KOPT-K1 (cell line): ENCODE data around the gene PANK1.
"Not testable (repeated sequence)": the region's sequence is repeated elsewhere in the genome, so short reads cannot be mapped to it uniquely, and the experiment has no call there.

Experiments used
- H3K27ac ChIP-seq: fragments of 200-600 bp; sonication (generic); 2 replicates; pipeline ENCODE4 v1.5.1; 2016; ENCODE audit warnings: antibody characterized with exemption, mild to moderate bottlenecking, low read depth, low read length; ENCODE audit not compliant: poor library complexity, severe bottlenecking
- H3K36me3 ChIP-seq: fragments of 200-600 bp; sonication (generic); 2 replicates; pipeline ENCODE4 v1.5.1; 2017; ENCODE audit warnings: antibody characterized with exemption, mild to moderate bottlenecking, low read length, moderate library complexity; ENCODE audit not compliant: insufficient read depth
- H3K9me3 ChIP-seq: fragments of 200-600 bp; sonication (generic); 2 replicates; pipeline ENCODE4 v1.5.1; 2017; ENCODE audit warnings: antibody characterized with exemption, low read length, mild to moderate bottlenecking; ENCODE audit not compliant: insufficient read depth, poor library complexity, severe bottlenecking

The PANK1 gene

GRCh38 chr10:89554433-89554832 lies 90.6 kb downstream of the PANK1 start:
- no peaks in the 10 kb centered on the region for H3K36me3 ChIP-seq

DNA sequence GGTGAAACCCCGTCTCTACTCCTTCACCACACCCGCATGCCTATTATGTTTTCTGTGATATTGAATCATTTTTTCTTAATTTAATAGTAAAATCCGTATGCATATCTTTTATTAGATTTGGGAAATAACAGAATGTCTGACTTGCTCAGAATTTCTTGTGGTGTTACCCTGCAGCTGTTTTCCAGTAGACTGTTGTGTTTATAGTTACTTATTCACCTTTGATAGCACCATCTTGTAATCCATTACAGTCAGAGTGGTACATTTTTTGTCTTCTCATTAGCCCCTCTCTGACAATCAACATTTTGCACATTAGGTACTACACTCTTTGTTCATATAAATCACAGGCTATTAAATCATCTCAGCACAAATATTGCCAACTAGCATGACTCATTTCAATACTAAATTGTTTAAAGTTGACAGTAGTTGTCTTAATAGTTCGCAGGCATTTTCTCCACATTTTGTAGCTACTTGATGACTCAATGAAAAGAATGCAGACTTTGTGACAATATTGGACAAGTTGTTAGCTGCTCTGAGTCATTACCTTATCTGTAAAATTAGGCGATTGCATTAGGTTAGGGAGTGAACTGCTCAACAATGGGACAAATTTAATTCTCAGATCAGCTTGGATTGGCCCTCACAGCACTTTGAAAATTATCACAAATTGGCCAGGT lies 91.8 kb downstream of the PANK1 start:
- no peaks in the 10 kb centered on the region for H3K36me3 ChIP-seq
- no peaks in the 10 kb centered on the region for H3K9me3 ChIP-seq
- no peak overlapping the region for H3K27ac ChIP-seq

More at GRCh38 chr10:89554433-89554832, 90.6 kb downstream of the PANK1 start:
- Histone ChIP-seq H3K9me3 (no peaks in the 10 kb centered on the region), H3K27ac (no peak overlapping the region)

- no peaks in the 10 kb centered on the region for H3K9me3 ChIP-seq
- no peak overlapping the region for H3K27ac ChIP-seq
- no peaks in the 10 kb centered on the region for H3K36me3 ChIP-seq
These were observed 92.8 kb downstream of the PANK1 start for GRCh38 chr10:89552213-89552612.

DNA sequence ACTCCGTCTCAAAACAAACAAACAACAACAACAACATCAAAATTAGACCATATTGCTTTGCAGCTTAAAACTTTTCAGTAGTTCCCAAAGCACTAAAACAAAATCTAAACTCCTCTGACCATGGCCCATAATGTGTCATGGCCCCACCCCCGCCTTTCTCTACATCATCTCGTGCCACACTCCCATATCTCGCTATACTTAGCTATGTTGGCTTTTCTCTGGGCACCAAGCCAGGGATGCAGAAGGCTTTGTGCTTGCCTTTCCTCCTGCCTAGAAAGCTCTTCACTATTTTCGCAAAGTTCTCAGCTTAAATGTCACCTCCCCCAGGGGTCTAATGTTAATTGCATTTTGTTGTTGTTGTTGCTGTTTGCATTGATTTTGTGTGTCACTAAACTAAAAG lies 94.5 kb downstream of the PANK1 start:
- no peaks in the 10 kb centered on the region for H3K9me3 ChIP-seq

GRCh38 chr10:89549510-89549909 lies 95.5 kb downstream of the PANK1 start:
- Histone ChIP-seq H3K9me3 (no peaks in the 10 kb centered on the region), H3K36me3 (no peaks in the 10 kb centered on the region), H3K27ac (no peak overlapping the region)

More for the DNA sequence above, 94.5 kb downstream of the PANK1 start:
- no peaks in the 10 kb centered on the region for H3K36me3 ChIP-seq
- H3K27ac ChIP-seq, result no peak overlapping the region

- no peaks in the 10 kb centered on the region for H3K36me3 ChIP-seq
- no peaks in the 10 kb centered on the region for H3K9me3 ChIP-seq
- no peak overlapping the region for H3K27ac ChIP-seq
These were observed 96.4 kb downstream of the PANK1 start for GRCh38 chr10:89548673-89549072.

- no peaks in the 10 kb centered on the region for H3K9me3 ChIP-seq
- H3K36me3 ChIP-seq, result no peaks in the 10 kb centered on the region
- no peak overlapping the region for H3K27ac ChIP-seq
These were observed 97.1 kb downstream of the PANK1 start for GRCh38 chr10:89547853-89548513.

DNA sequence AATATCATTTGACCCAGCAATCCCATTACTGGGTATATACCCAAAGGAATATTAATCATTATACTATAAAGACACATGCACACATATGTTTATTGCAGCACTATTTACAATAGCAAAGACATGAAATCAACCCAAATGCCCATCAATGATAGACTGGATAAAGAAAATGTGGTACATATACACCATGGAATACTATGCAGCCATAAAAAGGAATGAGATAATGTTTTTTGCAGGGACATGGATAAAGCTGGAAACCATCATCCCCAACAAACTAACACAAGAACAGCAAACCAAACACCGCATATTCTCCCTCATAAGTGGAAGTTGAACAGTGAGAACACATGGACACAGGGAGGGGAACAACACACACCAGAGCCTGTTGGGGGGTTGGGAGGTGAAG lies 98.4 kb downstream of the PANK1 start:
- not testable (repeated sequence) for H3K36me3 ChIP-seq, H3K27ac ChIP-seq, H3K9me3 ChIP-seq

GRCh38 chr10:89543841-89544240 lies 101.2 kb downstream of the PANK1 start:
- Histone ChIP-seq H3K36me3 (no peaks in the 10 kb centered on the region), H3K27ac (no peak overlapping the region), H3K9me3 (no peaks in the 10 kb centered on the region)

- no peak overlapping the region for H3K27ac ChIP-seq
- H3K9me3 ChIP-seq, result no peaks in the 10 kb centered on the region
- H3K36me3 ChIP-seq, result no peaks in the 10 kb centered on the region
These were observed 104.6 kb downstream of the PANK1 start for GRCh38 chr10:89540420-89540949.

- Histone ChIP-seq H3K9me3 (no peaks in the 10 kb centered on the region), H3K27ac (no peak overlapping the region), H3K36me3 (no peaks in the 10 kb centered on the region)
These were observed 107.7 kb downstream of the PANK1 start for GRCh38 chr10:89537364-89537763.

- no peaks in the 10 kb centered on the region for H3K36me3 ChIP-seq
- no peak overlapping the region for H3K27ac ChIP-seq
- no peaks in the 10 kb centered on the region for H3K9me3 ChIP-seq
These were observed 109.1 kb downstream of the PANK1 start for GRCh38 chr10:89536013-89536354.

- Histone ChIP-seq H3K36me3 (no peaks in the 10 kb centered on the region), H3K27ac (no peak within 1 kb of the TSS), H3K9me3 (no peaks in the 10 kb centered on the region)
These were observed 109.7 kb downstream of the PANK1 start, which contains the start of gene SLC16A12 for GRCh38 chr10:89535171-89536012. SLC16A12 (minus strand) TSS chr10:89535594; CDS start chr10:89462578, 73,016 bp downstream.

DNA sequence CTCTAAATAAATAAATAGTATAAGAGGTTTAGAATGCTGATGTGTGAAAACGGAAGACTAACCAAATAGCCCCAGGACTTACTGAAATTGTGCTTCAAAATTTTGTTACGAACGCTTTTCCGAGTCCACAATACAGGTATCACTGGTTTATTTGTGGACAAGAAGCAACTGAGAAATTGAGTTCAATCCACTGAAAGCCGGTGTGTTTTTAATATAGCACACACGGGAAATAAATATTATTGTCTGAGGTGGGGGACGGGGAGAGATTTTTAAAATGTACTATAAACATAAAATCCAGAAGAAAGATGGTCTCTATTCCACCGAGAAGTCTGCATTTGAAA lies 110.2 kb downstream of the PANK1 start:
- Histone ChIP-seq H3K27ac (no peak overlapping the region), H3K9me3 (no peaks in the 10 kb centered on the region), H3K36me3 (no peaks in the 10 kb centered on the region)
